MCF 10A (cell line): ENCODE results near the gene ABCG1. TPM values are rescaled to one million over a fixed set of nuclear protein-coding genes. Genes with fewer than 3 reads are reported as not detected.

Experiments used
- BruUV-seq: library from RNA; stranded (reverse); fragments of 400-500 nt; replicated peaks from 2 replicates; lab custom pipeline; 2021; lab: Mats Ljungman, UMichigan
- CTCF ChIA-PET: fragments of 300-600 bp; sonication (Branson Sonifier 250); formaldehyde crosslinking; extraction: SDS; loops from one replicate; lab custom pipeline; 2021; ENCODE audit warnings: antibody characterized with exemption, inconsistent platforms; lab: Yijun Ruan, JAX
- POLR2A ChIA-PET: fragments of 300-600, 350-650 bp; sonication (Branson Sonifier 250); formaldehyde crosslinking; extraction: SDS; loops from one replicate; lab custom pipeline; 2020; ENCODE audit warnings: antibody characterized with exemption, inconsistent platforms; lab: Yijun Ruan, JAX
- DNase-seq: peaks from one replicate; pipeline ENCODE4 v3.0.0-alpha.2; 2018; ENCODE audit not compliant: unreplicated experiment
- H3K27ac Mint-ChIP-seq: one replicate; pipeline ENCODE4 v1.8.0; 2022; ENCODE audit warnings: mild to moderate bottlenecking, low read depth, mixed read lengths; ENCODE audit not compliant: unreplicated experiment
- H3K27me3 Mint-ChIP-seq: one replicate; pipeline ENCODE4 v1.8.0; 2022; ENCODE audit warnings: mixed read lengths; ENCODE audit not compliant: insufficient read depth, unreplicated experiment
- H3K36me3 Mint-ChIP-seq: one replicate; pipeline ENCODE4 v1.8.0; 2022; ENCODE audit warnings: mild to moderate bottlenecking, moderate library complexity, mixed read lengths; ENCODE audit not compliant: insufficient read depth, unreplicated experiment
- H3K4me1 Mint-ChIP-seq: one replicate; pipeline ENCODE4 v1.8.0; 2022; ENCODE audit warnings: mixed read lengths; ENCODE audit not compliant: insufficient read depth, unreplicated experiment
- H3K4me3 Mint-ChIP-seq: one replicate; pipeline ENCODE4 v1.8.0; 2022; ENCODE audit warnings: mild to moderate bottlenecking, moderate library complexity, mixed read lengths; ENCODE audit not compliant: unreplicated experiment
- H3K9me3 Mint-ChIP-seq: one replicate; pipeline ENCODE4 v1.8.0; 2022; ENCODE audit warnings: mixed read lengths; ENCODE audit not compliant: unreplicated experiment
- intact Hi-C: fragments of 100-400 bp; cut with micrococcal nuclease; formaldehyde crosslinking; loops from 2 replicates; pipeline ENCODE4 v1.14.1; 2022
- total RNA-seq: library from RNA; stranded (reverse); gene quantifications from 2 replicates; pipeline ENCODE4 v1.2.3, GENCODE V29; 2022
- TF ChIP-seq, protein P1 (sequence below): fragments of 200-600 bp; IDR thresholded peaks from one replicate; pipeline ENCODE4 v1.8.0; 2022; ENCODE audit warnings: antibody characterized with exemption, mild to moderate bottlenecking; ENCODE audit not compliant: unreplicated experiment

The ABCG1 gene
- total RNA-seq, 1 experiment from 2014 or later = 25.5 TPM

DNA sequence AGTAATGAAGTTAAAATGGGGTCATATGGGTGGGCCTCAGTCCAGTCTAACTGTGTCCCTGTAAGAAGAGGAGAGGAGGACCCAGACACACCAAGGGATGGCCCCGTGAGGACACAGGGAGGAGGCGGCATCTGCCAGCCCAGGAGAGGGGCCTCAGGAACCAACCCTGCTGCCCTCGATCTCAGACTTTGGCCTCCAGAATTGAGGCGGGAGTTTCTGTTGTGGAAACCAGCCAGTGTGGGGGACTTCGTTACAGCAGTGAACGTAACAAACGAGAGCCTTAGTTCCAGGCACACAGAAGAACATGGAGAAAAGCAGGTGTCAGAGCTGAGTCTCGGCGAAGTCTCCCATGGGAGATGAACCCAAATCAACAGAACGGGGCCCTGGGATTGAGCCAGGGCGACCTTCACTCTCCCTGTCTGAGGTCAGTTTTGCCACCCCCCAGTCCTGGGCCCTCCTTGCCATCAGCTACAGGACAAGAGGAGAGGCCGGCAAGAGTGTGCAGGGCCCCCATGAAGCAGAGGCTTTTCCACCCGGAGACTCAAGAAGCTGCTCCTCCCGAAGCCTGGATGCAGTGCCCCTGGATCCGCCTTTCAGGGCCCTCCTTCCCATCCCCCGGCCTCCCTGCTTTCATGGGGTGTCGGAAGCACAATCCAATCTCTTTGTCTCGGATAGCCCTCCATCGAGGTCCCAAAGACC lies 59.7 kb downstream of the ABCG1 start:
- peaks cover 16% of the 10 kb centered on the region for H3K36me3 Mint-ChIP-seq
- H3K4me1 Mint-ChIP-seq = no peaks in the 10 kb centered on the region
- H3K27me3 Mint-ChIP-seq = no peaks in the 10 kb centered on the region
- CTCF ChIA-PET = interaction anchor here (0.5 to 1.5 kb wide), 3 partner anchors 14 to 134 kb away, joined by 3 read pairs; no protein-coding TSS in a partner anchor
- intact Hi-C loops = no loop called here
- no peaks in the 10 kb centered on the region for H3K9me3 Mint-ChIP-seq
- TF ChIP-seq, protein P1, sequence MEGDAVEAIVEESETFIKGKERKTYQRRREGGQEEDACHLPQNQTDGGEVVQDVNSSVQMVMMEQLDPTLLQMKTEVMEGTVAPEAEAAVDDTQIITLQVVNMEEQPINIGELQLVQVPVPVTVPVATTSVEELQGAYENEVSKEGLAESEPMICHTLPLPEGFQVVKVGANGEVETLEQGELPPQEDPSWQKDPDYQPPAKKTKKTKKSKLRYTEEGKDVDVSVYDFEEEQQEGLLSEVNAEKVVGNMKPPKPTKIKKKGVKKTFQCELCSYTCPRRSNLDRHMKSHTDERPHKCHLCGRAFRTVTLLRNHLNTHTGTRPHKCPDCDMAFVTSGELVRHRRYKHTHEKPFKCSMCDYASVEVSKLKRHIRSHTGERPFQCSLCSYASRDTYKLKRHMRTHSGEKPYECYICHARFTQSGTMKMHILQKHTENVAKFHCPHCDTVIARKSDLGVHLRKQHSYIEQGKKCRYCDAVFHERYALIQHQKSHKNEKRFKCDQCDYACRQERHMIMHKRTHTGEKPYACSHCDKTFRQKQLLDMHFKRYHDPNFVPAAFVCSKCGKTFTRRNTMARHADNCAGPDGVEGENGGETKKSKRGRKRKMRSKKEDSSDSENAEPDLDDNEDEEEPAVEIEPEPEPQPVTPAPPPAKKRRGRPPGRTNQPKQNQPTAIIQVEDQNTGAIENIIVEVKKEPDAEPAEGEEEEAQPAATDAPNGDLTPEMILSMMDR = no peak
- DNase-seq = no peak
- H3K4me3 Mint-ChIP-seq = no peak overlapping the region
- no TSS peak for BruUV-seq
- H3K27ac Mint-ChIP-seq = no peak overlapping the region
- POLR2A ChIA-PET = no interaction called here

DNA sequence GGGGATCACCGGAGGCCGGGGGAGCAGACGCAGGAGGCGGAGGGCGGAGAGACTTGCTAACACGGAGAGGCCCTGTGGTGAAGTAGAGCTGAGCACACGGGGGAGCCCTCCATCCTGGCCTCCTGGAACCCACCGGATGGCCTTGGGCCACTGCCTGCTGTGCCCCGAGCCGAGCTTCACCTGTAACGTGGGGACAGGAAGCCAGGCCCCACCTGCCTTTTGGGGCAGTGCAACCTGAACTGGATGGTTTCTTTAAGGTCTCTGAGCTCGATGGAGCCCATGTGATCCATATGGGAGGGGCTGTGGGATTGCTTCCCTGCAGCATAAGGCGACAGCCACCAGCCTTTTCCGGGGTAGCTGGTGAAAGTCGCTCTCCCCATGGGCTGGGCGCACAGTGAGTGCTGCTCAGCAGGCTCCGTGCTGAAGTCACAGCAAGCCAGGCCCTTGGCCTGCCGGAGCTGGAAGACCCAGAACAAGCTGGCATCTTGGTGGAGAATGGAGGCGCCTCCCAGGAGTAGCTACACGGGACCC lies 60.5 kb downstream of the ABCG1 start:
- H3K4me1 Mint-ChIP-seq = no peaks in the 10 kb centered on the region
- BruUV-seq = no TSS peak
- intact Hi-C loops = no loop called here
- H3K9me3 Mint-ChIP-seq = no peaks in the 10 kb centered on the region
- CTCF ChIA-PET = interaction anchor here (0.7 to 2.2 kb wide), 4 partner anchors 15 to 133 kb away, joined by 3 to 7 read pairs (median 3); no protein-coding TSS in a partner anchor
- POLR2A ChIA-PET = no interaction called here
- TF ChIP-seq, protein P1 = no peak
- no peaks in the 10 kb centered on the region for H3K27me3 Mint-ChIP-seq
- DNase-seq = no peak
- H3K27ac Mint-ChIP-seq = no peak overlapping the region
- H3K36me3 Mint-ChIP-seq = peaks cover 15% of the 10 kb centered on the region
- no peak overlapping the region for H3K4me3 Mint-ChIP-seq

DNA sequence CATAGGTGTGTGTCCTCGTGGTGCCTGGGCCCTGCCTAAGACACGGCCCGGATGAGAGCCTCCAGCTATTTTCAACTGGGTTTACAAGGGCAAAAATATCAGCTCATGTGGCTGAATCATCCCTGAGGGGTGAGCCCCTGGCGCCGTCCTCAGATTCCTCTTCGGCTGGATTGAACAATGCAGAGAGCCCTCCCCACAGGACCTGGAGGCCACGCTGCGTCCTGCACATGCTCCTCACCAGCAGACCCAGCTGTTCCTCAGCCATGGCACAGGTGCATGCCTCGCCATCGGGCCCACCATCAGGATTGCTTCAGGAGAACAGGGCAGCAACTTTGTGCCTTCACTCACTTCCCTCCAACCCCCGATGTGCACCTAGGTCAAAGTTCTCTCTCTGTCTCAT lies 60.9 kb downstream of the ABCG1 start:
- Mint-ChIP-seq H3K27me3 (no peaks in the 10 kb centered on the region), H3K4me1 (no peaks in the 10 kb centered on the region), H3K27ac (no peak overlapping the region), H3K9me3 (no peaks in the 10 kb centered on the region), H3K36me3 (peaks cover 11% of the 10 kb centered on the region), H3K4me3 (no peak overlapping the region)
- POLR2A ChIA-PET = no interaction called here
- intact Hi-C loops = no loop called here
- CTCF ChIA-PET = interaction anchor here (1.0 to 2.2 kb wide), 3 partner anchors 20 to 134 kb away, joined by 3 to 7 read pairs (median 3); no protein-coding TSS in a partner anchor
- BruUV-seq = no TSS peak
- DNase-seq = no peak
- TF ChIP-seq, protein P1 = no peak

DNA sequence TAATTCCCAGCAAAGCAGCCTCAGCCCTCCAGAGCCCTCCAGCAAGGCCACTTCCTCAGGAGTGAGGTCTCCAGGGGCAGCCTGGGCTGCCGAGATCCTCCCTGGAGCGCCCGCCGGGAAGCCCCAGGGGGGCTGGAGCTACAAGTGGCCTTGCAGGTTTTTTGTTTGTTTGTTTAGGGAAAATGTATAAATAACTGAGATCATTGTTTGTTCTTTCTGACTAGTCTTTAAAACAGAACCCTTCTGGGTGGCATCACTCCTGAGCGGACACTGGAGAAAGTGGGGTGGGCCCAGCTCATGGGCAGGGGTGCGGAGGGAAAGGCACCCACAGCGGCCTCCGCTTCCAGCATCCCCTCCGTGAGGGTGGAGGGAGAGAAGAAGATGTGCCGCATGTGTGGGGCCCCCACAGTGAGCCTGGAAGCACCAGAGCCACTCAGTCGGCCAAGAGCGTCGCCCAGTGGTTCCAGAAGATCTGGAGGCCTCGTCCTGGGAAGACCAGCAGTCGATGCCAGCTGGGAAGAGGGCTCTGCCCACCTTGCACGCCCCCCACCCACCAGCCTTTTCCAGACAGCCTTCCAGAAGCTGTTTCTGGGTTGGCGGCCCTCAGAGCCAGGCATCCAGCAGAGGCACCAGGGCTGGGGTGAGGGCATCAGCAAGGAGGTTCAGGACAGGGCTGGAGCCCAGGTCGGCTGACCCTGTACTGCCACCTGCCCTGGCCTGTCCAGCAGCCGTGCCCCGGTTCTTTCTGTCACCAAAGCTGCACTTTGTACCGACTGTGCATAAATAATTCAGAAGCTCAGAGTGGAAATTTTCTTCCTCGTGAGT lies 61.6 kb downstream of the ABCG1 start:
- Mint-ChIP-seq H3K4me1 (no peaks in the 10 kb centered on the region), H3K36me3 (peaks cover 11% of the 10 kb centered on the region), H3K27ac (no peak overlapping the region), H3K27me3 (no peaks in the 10 kb centered on the region), H3K4me3 (no peak overlapping the region), H3K9me3 (no peaks in the 10 kb centered on the region)
- ChIA-PET CTCF (interaction anchor here (2.2 kb wide), 1 partner anchor 30 kb away, joined by 7 read pairs; no protein-coding TSS in a partner anchor), POLR2A (no interaction called here)
- no TSS peak for BruUV-seq
- no peak for DNase-seq
- TF ChIP-seq, protein P1 = no peak
- intact Hi-C loops = no loop called here
